GM12875 (cell line): ENCODE data around the gene SNAPC4.
A peak's percentile ranks its signal among the peaks of the same experiment; 100 is the strongest.

Source experiments
- H3K4me3 ChIP-seq: one replicate; pipeline ENCODE4 v1.5.1; 2011; ENCODE audit warnings: low read depth, low read length, control low read depth
- CTCF ChIP-seq: IDR thresholded peaks from 2 replicates; pipeline ENCODE4 v1.5.1; 2011; ENCODE audit warnings: low read depth, mild to moderate bottlenecking, control low read depth, inconsistent platforms, low read length, moderate library complexity, borderline replicate concordance; ENCODE audit not compliant: insufficient read depth

The SNAPC4 gene

GRCh38 chr9:136443087-136443486 lies 43.1 kb upstream of the SNAPC4 start:
- TF ChIP-seq CTCF = no peak

GRCh38 chr9:136442265-136442664 lies 42.3 kb upstream of the SNAPC4 start:
- no peak for TF ChIP-seq CTCF
- H3K4me3 ChIP-seq = no peak overlapping the region

More at GRCh38 chr9:136443087-136443486, 43.1 kb upstream of the SNAPC4 start:
- no peak overlapping the region for H3K4me3 ChIP-seq

- no peak overlapping the region for H3K4me3 ChIP-seq
- no peak for TF ChIP-seq CTCF
Observed at GRCh38 chr9:136441681-136442245, 41.8 kb upstream of the SNAPC4 start.

GRCh38 chr9:136441191-136441680 lies 41.3 kb upstream of the SNAPC4 start:
- TF ChIP-seq CTCF = no peak
- H3K4me3 ChIP-seq = no peak overlapping the region

- peak within 1 kb of the TSS; percentile 74 for H3K4me3 ChIP-seq
- TF ChIP-seq CTCF = peak; percentile 81
Observed at GRCh38 chr9:136439481-136440408, 39.8 kb upstream of the SNAPC4 start, which contains the start of gene INPP5E. INPP5E (minus strand) TSS chr9:136439845; CDS start chr9:136439419, 426 bp downstream.

GRCh38 chr9:136438548-136439480 lies 38.8 kb upstream of the SNAPC4 start:
- H3K4me3 ChIP-seq = peak overlapping the region; percentile 74

More at GRCh38 chr9:136438548-136439480, 38.8 kb upstream of the SNAPC4 start:
- TF ChIP-seq CTCF = no peak
